NCI-H1417 (cell line): ENCODE measurements around the gene SFTPA1.
"Not testable (repeated sequence)": the region's sequence is repeated elsewhere in the genome, so short reads cannot be mapped to it uniquely, and the experiment has no call there.

ENCODE experiments used
- DNase-seq, 3 experiments: peaks; one replicate each; lab custom pipeline; 2025; lab: John Stamatoyannopoulos, UW

SFTPA1 gene

GRCh38 chr10:79611193-79611976 lies 646 bp downstream of the SFTPA1 start:
- not testable (repeated sequence) for DNase-seq

DNA sequence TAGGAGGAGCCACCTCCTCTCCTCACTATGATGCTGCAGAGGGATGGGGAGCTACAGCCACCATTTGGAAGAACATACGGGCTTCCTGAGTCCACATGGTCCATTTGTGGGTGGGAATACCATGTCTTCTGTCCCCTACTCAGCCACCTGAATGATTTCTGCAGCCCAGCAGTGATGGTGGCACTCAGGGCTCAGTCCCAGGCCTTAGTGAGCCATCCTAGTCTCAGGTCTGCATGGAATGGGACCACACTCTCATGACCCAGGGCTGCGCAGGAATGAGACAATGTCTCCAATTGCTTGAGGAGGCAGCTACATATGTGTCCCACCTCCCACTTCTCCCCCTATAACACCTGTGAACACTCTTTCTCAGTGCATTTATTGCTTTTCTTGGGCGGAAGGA lies 4.8 kb downstream of the SFTPA1 start:
- DNase-seq, result no peak

DNA sequence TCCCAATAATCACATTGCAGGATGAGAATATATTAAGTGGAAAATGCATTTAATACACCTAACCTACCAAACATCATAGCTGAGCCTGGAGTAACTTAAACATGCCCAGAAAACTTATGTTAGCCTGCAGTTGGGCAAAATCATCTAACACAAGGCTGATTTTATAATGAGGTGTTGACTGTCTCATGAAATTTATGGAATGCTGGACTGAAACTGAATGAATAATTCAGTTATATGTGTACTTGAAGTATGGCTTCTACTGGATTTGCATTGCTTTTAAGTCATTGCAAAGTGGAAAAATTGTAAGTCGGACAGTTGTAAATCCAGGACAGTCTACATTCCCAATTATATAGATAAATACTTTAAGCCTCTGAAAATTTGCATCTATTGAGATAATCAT lies 5.4 kb downstream of the SFTPA1 start:
- DNase-seq, result no peak

GRCh38 chr10:79623663-79624062 lies 12.9 kb downstream of the SFTPA1 start:
- not testable (repeated sequence) for DNase-seq

GRCh38 chr10:79627075-79627474 lies 16.3 kb downstream of the SFTPA1 start:
- DNase-seq, result peak in 1 of 3 experiments; percentile 0

GRCh38 chr10:79628083-79628482 lies 17.3 kb downstream of the SFTPA1 start:
- no peak for DNase-seq

- no peak for DNase-seq
Observed at GRCh38 chr10:79628988-79629954, 18.5 kb downstream of the SFTPA1 start.

DNA sequence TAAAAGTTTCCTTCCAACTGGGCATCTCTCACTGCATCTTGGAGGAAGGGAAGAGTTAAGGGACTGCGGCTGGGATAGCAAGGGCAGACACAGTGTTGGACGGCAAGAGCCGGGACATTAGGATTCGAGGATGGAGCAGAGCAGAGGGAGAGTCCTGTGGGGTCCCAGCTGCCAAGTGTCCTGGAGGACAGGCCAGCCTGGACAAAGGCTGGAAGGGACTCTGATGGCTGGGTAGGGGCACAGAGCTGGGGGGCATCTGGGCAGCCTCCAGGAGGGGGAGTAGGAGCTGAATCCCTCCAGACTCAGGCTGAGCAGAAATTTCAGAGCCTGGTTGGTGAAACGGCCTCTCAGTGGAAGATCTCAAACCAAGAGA lies 19.2 kb downstream of the SFTPA1 start:
- DNase-seq, result no peak

DNA sequence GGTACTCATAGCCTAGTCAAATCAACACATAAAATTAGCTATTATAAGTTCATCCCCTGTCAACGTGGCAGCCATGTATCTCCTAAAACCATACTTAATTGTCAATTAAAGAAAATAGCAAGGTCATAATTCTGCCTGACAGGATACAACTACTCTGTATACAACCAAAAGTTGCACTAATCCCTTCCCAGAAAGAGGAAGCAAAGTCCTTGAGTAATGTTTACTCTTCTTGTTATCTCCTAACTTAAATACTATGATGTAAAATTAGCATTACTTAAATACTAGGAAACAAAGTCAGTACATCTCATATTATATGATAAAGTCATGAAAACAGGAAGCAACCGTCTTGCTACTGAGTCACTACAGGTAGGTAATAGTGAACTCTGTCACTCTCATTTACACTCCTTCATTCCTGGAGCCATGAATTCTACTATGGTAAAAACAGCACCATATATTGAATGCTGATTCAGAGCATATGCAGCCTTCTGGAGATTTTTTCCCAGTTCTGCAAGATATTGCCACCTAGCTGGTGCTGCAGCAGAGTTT lies 26.0 kb downstream of the SFTPA1 start:
- not testable (repeated sequence) for DNase-seq

DNA sequence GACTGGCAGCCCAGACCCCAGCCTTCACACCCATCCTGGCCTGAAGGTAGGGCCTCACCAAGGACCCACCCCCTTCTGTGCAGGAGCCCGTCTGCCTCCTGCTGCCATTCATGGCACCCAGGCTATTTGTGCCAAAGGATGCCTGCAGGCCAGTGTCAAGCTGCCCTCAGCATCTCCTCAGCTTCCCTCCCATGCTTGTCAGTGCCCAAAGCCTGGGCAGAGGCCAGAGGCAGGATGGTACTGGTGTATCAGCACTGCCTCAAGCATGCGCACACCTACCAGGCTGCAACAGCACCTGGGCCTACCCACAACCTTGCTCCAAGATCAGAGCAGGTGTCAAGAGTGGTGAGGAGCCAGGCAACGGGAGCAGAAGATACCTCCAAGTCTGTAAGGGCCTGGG lies 27.6 kb downstream of the SFTPA1 start:
- no peak for DNase-seq

DNA sequence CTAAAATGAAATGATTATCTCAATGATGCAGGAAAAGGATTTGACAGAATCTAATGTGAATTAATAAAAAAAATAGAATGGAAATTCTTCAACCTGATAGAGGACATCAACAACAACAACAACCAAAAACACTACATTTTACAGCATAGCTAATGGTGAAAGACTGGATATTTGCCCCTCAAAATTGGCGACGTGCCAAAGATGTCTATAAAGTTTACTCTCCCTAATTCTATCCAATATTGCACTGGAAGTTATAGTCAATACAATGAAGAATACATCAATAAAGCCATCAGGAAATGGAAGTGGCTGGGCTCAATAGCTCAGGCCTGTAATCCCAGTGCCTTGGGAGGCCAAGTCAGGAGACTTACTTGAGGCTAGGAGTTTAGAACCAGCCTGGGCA lies 42.0 kb downstream of the SFTPA1 start:
- not testable (repeated sequence) for DNase-seq

DNA sequence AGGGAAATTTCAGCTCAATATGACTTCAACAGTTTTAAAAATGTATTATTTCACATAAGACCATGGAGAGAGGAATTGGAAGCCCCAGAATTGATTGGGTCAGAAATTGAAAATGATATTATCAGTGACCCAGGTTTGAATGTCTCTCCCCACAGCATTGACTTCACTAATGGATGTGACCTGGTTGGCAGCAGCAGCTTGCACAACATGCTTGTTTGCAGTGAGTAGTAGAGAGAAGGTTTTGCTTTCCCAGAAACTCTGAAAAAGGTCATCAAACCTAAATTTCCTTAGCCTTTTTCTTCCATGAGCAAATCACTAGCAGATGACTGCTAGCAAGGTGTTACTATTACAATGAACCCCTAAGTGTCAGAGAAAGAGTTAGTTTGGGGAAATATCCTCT lies 52.5 kb downstream of the SFTPA1 start:
- not testable (repeated sequence) for DNase-seq

GRCh38 chr10:79664686-79665085 lies 53.9 kb downstream of the SFTPA1 start:
- DNase-seq, result not testable (repeated sequence)
